ENCODE data around the gene ALDH16A1.

ALDH16A1 gene

GRCh38 chr19:49507803-49508494 lies 54.9 kb downstream of the ALDH16A1 start:
- no peak for DNase-seq

- peak in 12 of 58 donors; percentile 3 to 35 (median 20) for DNase-seq
Measured at GRCh38 chr19:49512970-49513745, 60.1 kb downstream of the ALDH16A1 start.

GRCh38 chr19:49513746-49514118 lies 60.7 kb downstream of the ALDH16A1 start:
- DNase-seq = no peak

- no peak for DNase-seq
Measured at GRCh38 chr19:49514151-49514550, 61.1 kb downstream of the ALDH16A1 start.

GRCh38 chr19:49515767-49516166 lies 62.7 kb downstream of the ALDH16A1 start:
- peak in 19 of 58 donors; percentile 7 to 51 (median 21) for DNase-seq

GRCh38 chr19:49518033-49518432 lies 65.0 kb downstream of the ALDH16A1 start:
- DNase-seq = no peak
